Stimulated activated CD8-positive, alpha-beta memory T cell treated with anti-CD3 and anti-CD28 coated beads, Interleukin-2, amount 100 ng/mL, for 48 hours (primary cell): ENCODE results near the gene CNDP2.

Experiments
- DNase-seq, 2 donors: peaks; one replicate each; pipeline ENCODE4 v3.0.0-alpha.2; 2020; ENCODE audit warnings: low read depth in 2 of 2

CNDP2 gene

GRCh38 chr18:74570266-74570665 lies 74.1 kb downstream of the CNDP2 start:
- no peak for DNase-seq

GRCh38 chr18:74571895-74572680 lies 75.9 kb downstream of the CNDP2 start:
- DNase-seq: no peak

- DNase-seq: no peak
Measured at GRCh38 chr18:74573053-74573452, 76.9 kb downstream of the CNDP2 start.
